Measurements from ENCODE around the gene TAF12.

- TF ChIP-seq POLR2A (IDR thresholded peaks at IDR 0.05) (no peak), CTCF (IDR thresholded peaks at IDR 0.05) (no peak)
These were observed 78.6 kb downstream of the TAF12 start for GRCh38 chr1:28564310-28564709.
